Frontal cortex (tissue), 4 donors: Measurements from ENCODE around the gene BACH2. TPM values are rescaled to one million over a fixed set of nuclear protein-coding genes. Genes with fewer than 3 reads are reported as not detected.

Source experiments
- DNase-seq, 2 donors: peaks; one replicate each; pipeline ENCODE4 v3.0.0; 2012; ENCODE audit warnings: low spot score in 2 of 2
- FAIRE-seq: peaks from 2 replicates; lab custom pipeline; 2012; peaks lifted over from hg19 to GRCh38; lab: Jason Lieb, UNC
- total RNA-seq: library from RNA; depleted of rRNA; stranded (reverse); fragments of >200 nt; gene quantifications from one replicate; pipeline ENCODE4 v1.2.3, GENCODE V29; 2014
- donor health status: control.
- donor health status: control.
- donor health status: control.

The BACH2 gene
- total RNA-seq, 1 donor from 2014 or later: 48.9 TPM

- DNase-seq (no peak), FAIRE-seq (no peak)
Observed at GRCh38 chr6:89941763-89942497, 354.7 kb downstream of the BACH2 start.

- FAIRE-seq (no peak), DNase-seq (no peak)
Observed at GRCh38 chr6:89941031-89941762, 355.4 kb downstream of the BACH2 start.

GRCh38 chr6:89940225-89941027, 356.2 kb downstream of the BACH2 start:
- DNase-seq (peak; percentile 70 to 73), FAIRE-seq (peak; percentile 94)

GRCh38 chr6:89939144-89939543, 357.5 kb downstream of the BACH2 start:
- DNase-seq (no peak), FAIRE-seq (no peak)

- DNase-seq: no peak
- no peak for FAIRE-seq
Observed at GRCh38 chr6:89938014-89938413, 358.6 kb downstream of the BACH2 start.

GRCh38 chr6:89936177-89936576, 360.5 kb downstream of the BACH2 start:
- FAIRE-seq: no peak
- DNase-seq: no peak

GRCh38 chr6:89934685-89935366, 361.8 kb downstream of the BACH2 start:
- DNase-seq: peak in 1 of 2 donors; percentile 50
- FAIRE-seq: no peak

GRCh38 chr6:89932245-89932802, 364.3 kb downstream of the BACH2 start:
- FAIRE-seq: no peak
- no peak for DNase-seq

GRCh38 chr6:89930789-89931188, 365.9 kb downstream of the BACH2 start:
- DNase-seq (no peak), FAIRE-seq (no peak)

GRCh38 chr6:89928604-89929003, 368.0 kb downstream of the BACH2 start:
- FAIRE-seq: no peak
- no peak for DNase-seq

- no peak for DNase-seq
- FAIRE-seq: no peak
Observed at GRCh38 chr6:89927791-89928550, 368.7 kb downstream of the BACH2 start.

GRCh38 chr6:89927264-89927663, 369.4 kb downstream of the BACH2 start:
- DNase-seq (no peak), FAIRE-seq (no peak)

GRCh38 chr6:89925826-89926225, 370.8 kb downstream of the BACH2 start:
- no peak for DNase-seq
- no peak for FAIRE-seq

- FAIRE-seq: no peak
- DNase-seq: no peak
Observed at GRCh38 chr6:89924231-89924630, 372.4 kb downstream of the BACH2 start.

GRCh38 chr6:89921691-89922090, 375.0 kb downstream of the BACH2 start:
- DNase-seq: no peak
- no peak for FAIRE-seq

- no peak for FAIRE-seq
- no peak for DNase-seq
Observed at GRCh38 chr6:89921197-89921596, 375.4 kb downstream of the BACH2 start.

GRCh38 chr6:89917801-89918366, 378.8 kb downstream of the BACH2 start:
- no peak for DNase-seq
- FAIRE-seq: no peak

GRCh38 chr6:89917216-89917615, 379.4 kb downstream of the BACH2 start:
- FAIRE-seq (no peak), DNase-seq (no peak)
